Fibroblast of lung (primary cell): Measurements from ENCODE around the gene FTO.

Source experiments
- EZH2 ChIP-seq: IDR thresholded peaks from 2 replicates; pipeline ENCODE4 v1.5.1; 2012; ENCODE audit warnings: low read length, control low read depth, mild to moderate bottlenecking; ENCODE audit errors: missing control alignments
- TF ChIP-seq, protein P1 (sequence below), 2 donors: IDR thresholded peaks in 1 of 2; conservative IDR thresholded peaks in 1 of 2; 1 replicate in 1 of 2; 2 replicates in 1 of 2; pipeline ENCODE4 v1.5.1; 2011 to 2012; ENCODE audit warnings: low read length in 2 of 2, control low read depth in 1 of 2, inconsistent platforms in 1 of 2, low read depth in 1 of 2, mild to moderate bottlenecking in 1 of 2

DNA sequence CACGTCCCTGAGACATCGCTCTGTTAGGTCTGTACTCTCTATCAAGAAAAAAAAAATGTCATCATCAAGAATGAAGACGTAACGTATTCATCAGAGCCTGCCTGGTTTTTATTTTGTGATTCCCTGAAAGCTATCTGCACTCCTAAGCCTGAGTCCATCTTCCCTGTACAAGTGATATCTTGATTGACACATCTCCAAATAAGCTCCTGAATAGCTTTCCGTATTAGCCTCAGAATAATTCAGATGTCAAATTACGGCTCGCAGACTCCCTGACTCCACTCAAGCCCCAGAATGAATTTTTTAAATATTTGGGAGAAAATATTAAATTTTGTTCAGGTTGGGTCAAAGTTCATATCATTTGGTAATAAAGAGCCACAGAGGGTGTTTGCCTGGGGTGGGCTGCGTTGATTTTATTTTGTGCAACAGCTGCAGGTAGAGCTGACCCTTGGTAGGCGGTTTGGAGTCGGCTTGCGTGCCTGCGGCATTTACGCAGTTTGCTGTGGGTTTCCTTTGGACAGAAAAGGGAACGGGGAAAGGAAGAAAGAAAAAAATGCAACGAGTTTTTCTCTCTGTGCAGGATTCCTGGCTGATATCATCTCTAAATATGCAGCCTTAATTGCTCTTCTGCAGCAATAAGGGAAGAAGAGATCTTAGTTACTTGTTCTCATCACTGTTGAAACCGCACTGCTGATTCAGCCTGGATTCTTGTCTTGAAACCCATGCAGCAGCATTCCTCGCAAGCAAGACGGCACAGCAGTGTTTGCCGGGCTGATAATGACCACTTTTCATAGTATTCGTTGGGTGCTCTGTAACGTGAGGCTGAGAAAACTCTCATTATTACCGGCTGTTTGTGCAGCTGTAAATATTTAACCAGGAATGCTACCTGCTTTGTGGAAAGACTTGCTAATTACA lies 467.9 kb downstream of the FTO start:
- TF ChIP-seq, protein P1, sequence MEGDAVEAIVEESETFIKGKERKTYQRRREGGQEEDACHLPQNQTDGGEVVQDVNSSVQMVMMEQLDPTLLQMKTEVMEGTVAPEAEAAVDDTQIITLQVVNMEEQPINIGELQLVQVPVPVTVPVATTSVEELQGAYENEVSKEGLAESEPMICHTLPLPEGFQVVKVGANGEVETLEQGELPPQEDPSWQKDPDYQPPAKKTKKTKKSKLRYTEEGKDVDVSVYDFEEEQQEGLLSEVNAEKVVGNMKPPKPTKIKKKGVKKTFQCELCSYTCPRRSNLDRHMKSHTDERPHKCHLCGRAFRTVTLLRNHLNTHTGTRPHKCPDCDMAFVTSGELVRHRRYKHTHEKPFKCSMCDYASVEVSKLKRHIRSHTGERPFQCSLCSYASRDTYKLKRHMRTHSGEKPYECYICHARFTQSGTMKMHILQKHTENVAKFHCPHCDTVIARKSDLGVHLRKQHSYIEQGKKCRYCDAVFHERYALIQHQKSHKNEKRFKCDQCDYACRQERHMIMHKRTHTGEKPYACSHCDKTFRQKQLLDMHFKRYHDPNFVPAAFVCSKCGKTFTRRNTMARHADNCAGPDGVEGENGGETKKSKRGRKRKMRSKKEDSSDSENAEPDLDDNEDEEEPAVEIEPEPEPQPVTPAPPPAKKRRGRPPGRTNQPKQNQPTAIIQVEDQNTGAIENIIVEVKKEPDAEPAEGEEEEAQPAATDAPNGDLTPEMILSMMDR (conservative IDR thresholded peaks at IDR 0.05 in 1 of 2, IDR thresholded peaks at IDR 0.05 in 1 of 2; ENCODE audit: low read depth in 1 of 2, low read length in 2 of 2) = no peak
- TF ChIP-seq EZH2 = no peak
